GM18867 (cell line): ENCODE data around the gene UPP1.
"Not testable (repeated sequence)": the region's sequence is repeated elsewhere in the genome, so short reads cannot be mapped to it uniquely, and the experiment has no call there.

Experiments used
- ATAC-seq: cut with Tn5 transposase; IDR thresholded peaks from one replicate; pipeline ENCODE4 v1.9.1; 2021; ENCODE audit warnings: mild to moderate bottlenecking, moderate library complexity; ENCODE audit not compliant: unreplicated experiment

Gene UPP1

GRCh38 chr7:48089046-48090003 is at the start of gene UPP1:
Gene UPP1, plus strand, starts transcription at chr7:48089265. Its CDS starts 5,519 bp downstream, at chr7:48094784.
- peak; percentile 59 for ATAC-seq

- no peak for ATAC-seq
Measured at GRCh38 chr7:48040944-48041652, 48.0 kb upstream of the UPP1 start.

- no peak for ATAC-seq
Measured at GRCh38 chr7:48041653-48041970, 47.5 kb upstream of the UPP1 start.

DNA sequence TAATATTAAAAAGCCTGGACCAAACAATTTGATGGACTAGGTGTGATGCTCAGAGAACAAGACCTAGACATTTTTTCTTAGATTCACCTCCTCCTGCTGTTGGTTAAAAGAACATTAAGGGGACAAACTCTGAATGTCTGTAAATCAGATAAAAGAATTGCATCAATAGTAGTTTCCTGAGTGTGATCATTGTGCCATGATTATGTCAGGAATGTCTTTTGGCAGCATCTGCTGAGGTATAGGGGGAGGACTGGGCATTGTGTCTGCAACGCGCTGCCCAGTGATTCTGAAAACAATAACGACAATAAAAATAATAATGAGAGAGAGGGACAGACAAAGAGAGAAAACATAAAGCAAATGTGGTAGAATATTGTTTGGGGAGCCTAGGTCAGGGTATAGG is 46.8 kb upstream of the UPP1 start:
- no peak for ATAC-seq

- no peak for ATAC-seq
Measured at GRCh38 chr7:48042636-48043035, 46.4 kb upstream of the UPP1 start.

DNA sequence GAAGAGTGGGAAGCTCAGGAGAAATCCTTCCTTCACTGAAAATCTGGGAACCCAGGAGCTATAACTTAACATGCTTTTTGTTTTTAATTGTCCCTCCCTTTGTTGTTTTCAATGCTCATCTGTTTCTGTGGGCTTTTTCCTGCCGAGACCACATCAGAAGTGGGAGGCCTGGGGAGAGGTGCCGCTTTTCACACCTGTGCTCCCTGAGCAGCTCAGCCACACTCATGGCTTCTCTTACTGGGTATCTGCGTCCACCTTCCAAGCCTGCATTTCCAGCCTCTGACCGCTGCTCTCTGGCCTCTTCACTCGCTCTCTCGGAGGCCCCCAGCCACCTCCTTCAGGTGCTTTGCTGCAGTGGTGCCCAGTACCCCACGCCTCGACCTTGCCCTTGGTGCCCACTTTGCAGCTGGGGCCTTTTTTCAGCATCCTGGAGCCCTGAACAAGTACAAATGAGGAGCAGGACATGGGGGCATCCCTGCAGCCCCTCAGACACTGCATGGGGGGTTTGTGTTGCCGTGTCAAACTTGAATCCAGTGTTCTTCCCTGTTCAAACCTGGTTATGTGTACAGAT is 43.8 kb upstream of the UPP1 start:
- no peak for ATAC-seq

DNA sequence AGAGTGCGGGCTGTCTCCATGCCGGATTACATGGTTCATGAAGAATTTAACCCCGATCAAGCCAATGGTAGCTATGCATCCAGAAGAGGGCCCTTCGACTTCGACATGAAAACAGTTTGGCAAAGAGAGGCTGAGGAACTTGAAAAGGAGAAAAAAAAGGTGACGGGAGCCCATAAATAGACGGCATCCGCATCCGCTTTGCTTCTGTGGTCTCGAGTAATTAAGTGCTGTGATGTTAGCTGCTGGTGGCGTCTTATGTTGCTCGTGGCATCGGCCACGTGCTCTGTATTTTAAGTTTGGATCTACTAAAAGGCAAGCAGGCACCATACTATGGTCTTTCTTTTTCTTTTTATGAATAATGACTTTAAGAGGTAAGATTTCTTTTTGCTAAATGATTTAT is 42.6 kb upstream of the UPP1 start:
- ATAC-seq, result peak; percentile 60

- no peak for ATAC-seq
Measured at GRCh38 chr7:48048113-48048512, 41.0 kb upstream of the UPP1 start.

DNA sequence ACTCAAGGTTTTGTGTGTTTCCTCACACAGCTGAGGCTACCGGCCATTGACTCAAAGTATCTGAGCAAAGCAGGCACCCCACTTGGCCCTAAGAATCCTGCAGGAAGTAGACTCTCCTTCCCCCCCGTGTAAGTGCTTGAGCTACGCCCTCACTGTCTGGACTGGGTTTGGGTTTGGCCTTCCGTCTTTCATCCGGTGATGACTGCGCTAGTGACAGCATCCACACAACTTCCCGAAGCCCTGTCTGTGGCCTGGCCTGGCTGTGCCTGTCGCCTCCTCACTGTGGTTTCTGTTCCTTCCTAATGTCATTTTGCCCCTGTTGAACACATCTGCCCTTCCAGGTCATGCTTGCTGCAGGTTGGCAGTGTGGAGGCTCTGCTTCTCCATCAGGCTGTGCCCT is 39.2 kb upstream of the UPP1 start:
- ATAC-seq, result no peak

- ATAC-seq, result peak; percentile 93
Measured at GRCh38 chr7:48052748-48053147, 36.3 kb upstream of the UPP1 start.

GRCh38 chr7:48053736-48054135 is 35.3 kb upstream of the UPP1 start:
- ATAC-seq, result no peak

GRCh38 chr7:48058990-48059389 is 30.1 kb upstream of the UPP1 start:
- ATAC-seq, result no peak

GRCh38 chr7:48059706-48060105 is 29.4 kb upstream of the UPP1 start:
- ATAC-seq, result no peak

DNA sequence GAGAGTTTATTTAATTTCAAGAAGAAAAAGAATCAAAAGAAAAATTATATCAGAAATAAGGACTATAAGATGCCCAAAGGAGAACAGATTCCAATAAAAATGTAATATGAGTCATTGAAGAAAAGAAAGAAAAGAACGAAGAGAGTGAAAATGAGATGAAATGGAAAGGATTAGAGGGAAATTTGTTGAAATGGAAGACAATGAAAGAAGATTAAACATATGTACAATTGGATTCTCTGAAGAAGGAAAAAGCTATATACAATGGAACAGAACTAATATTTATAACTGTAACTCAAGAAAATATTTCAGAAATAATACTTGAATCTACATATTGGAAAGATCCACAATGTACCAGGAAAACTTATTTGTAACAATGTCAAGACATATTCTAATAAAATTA is 25.1 kb upstream of the UPP1 start:
- ATAC-seq, result no peak

DNA sequence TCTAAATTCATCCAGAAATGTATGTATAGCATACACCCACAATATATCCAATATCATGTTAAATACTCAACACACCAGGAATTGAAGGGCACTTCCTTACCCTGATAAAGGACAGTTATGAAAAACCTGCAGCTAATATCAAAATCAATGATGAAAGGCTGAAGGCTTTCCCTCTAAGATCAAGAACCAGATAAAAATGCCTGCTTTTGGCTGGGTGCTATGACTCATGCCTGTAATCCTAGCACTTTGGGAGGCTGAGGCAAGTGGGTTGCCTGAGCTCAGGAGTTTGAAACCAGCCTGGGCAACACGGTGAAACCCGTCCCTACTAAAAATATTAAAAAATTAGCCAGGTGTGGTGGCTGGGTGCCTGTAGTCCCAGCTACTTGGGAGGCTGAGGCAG is 21.6 kb upstream of the UPP1 start:
- no peak for ATAC-seq

GRCh38 chr7:48074204-48074654 is 14.8 kb upstream of the UPP1 start:
- no peak for ATAC-seq

- ATAC-seq, result no peak
Measured at GRCh38 chr7:48077423-48077822, 11.6 kb upstream of the UPP1 start.

DNA sequence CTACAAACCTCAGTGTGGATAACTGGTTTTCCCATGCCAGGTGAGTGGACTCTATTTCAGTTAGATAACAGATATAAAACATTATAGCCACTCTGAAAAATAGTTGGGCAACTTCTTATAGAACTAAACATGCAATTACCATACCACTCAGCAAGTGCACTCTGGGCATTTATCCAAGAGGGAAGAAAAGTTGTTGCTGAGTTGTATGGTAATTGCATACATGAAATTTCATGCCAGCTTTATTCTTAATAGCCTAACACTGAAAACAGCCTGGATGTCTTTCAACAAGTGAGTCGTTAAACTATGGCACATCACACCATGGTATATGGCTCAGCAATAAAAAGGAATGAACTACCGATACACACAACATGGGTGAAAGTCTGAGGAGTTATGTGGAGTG is 10.6 kb upstream of the UPP1 start:
- ATAC-seq, result no peak

DNA sequence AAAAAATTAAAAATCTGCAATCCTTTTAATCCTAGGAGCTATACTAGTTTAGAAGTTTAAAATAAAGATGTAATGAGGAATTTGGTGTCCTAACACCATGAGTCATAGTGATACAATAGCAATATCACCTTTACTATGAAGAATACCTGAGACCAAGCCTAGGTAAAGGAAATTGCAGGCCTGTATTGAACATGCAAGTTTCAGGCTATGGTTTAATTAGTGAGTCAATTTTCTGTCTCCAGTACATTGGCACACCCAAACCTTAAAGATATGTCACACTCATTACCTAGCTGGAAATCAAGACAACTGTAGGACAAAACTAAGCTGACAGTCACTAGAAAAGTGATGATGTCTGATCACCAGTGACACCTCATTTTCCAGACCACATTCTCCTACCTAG is 6.7 kb upstream of the UPP1 start:
- ATAC-seq, result not testable (repeated sequence)

DNA sequence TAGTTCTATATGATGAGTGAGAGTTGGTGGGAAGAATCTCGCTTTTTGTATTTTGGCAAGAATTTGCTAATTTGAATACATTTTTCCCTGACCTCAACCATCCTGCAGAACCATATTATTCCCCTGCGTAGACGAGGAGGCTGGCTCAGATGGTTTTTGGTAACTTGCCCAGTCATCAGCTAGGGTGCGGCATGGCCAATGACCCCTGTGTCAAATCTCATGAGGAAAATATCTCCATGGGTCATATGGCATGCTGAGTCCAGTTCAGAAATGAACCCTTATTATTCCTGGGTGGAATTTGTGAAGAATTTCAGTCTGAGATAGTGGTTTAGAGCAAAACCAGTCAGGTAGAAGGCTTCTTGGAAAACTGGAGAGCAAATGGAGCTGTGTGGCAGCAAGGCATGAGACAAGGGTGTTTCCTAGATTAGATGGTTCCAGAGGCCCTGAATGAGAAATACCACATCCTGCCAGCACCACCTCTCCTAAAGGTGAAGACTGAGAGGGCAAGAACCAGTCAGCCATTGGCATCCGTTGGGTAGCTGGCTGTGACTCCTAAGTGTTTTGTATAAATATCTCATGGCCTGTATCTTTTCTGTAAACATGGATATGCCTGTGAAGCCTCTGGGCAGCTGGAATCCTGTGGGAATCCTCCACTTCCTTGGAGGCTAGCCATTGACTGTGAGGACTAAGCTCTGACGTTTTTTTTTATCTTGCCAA is 5.8 kb upstream of the UPP1 start:
- no peak for ATAC-seq

DNA sequence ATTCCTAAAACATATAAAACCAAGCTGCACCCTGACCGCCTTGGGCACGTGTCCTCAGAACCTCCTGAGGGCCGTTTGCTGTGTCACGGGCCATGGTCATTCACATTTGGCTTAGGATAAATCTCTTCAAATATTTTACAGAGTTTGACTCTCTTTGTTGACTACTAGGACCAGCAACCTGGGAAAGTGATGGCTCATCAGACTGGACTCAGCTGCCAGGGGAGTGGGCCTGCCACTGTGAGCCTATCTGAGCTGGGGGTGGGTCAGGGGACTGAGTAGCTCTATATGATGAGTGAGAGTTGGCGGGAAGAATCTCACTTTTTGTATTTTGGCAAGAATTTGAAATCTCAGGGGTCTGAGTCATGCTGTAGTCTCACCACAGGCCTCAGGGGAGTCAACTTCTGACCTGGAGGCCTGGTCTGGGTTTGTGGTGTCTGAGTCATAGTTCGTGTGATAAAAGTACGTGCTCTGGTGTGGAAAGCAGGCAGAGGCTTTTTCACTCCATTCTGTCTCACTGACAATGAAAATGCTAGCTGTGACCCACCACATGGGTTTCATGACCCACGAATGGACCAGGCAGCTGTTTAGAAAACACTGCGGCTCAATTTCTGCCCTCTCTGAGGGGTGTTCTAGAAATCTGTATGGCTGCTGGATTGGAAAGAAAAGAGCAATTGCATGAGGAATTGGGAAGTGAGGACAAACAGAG is 4.2 kb upstream of the UPP1 start:
- ATAC-seq, result peak; percentile 63
